ENCODE data around the gene PDHX.

Gene PDHX

DNA sequence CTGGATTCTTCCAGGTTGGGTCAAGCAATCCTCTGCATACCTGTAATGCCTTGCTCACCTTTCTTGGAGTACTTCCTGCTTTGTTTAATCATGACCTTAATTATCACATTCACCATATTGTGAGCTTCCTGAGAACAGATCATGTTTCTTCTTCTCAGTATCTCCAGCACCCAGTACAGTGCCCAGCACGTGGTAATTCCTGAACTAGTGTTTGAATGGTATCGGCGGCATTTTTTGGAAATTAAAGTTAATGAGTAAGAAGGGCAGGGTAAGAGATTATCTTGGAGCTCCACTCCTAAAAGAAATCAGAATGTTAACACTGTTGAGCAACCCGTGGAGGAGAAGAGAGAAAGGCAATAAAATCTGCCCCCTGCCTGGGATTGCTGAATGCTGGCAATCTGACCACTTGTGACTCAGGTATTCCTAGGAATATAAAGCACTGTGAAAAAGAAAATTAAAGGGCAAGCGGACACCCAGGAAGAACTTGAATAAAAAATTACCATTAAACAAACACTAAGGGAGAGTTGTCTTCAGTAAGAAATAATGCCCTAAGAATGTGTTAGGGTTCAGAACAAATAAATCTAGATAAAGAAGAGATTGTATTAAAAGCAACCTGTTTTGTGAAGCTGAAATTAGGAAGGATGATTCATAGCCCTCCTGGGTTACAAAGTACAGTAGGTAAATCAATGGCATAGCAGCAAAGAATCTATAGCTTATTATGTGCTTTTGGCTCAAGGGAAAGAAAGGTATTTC, 92.9 kb downstream of the PDHX start:
- no peak overlapping the region for H2AFZ ChIP-seq (ENCODE audit: low read length, unreplicated experiment)
- no peak overlapping the region for H3K4me3 ChIP-seq (ENCODE audit: low read depth, low read length)
- peaks cover 22% of the 10 kb centered on the region for H3K4me1 ChIP-seq (ENCODE audit: control insufficient read depth, insufficient read depth, low read length, unreplicated experiment)
- H3K27me3 ChIP-seq (ENCODE audit: insufficient read depth, low read length) = no peaks in the 10 kb centered on the region
- no peaks in the 10 kb centered on the region for H3K79me2 ChIP-seq (ENCODE audit: control insufficient read depth, insufficient read depth, low read length, unreplicated experiment)
- H3K27ac ChIP-seq (ENCODE audit: low read depth, low read length) = peak overlapping the region; percentile 20; the same call in 1 of the 2 replicates
- no peaks in the 10 kb centered on the region for H3K36me3 ChIP-seq (ENCODE audit: insufficient read depth, low read length)

DNA sequence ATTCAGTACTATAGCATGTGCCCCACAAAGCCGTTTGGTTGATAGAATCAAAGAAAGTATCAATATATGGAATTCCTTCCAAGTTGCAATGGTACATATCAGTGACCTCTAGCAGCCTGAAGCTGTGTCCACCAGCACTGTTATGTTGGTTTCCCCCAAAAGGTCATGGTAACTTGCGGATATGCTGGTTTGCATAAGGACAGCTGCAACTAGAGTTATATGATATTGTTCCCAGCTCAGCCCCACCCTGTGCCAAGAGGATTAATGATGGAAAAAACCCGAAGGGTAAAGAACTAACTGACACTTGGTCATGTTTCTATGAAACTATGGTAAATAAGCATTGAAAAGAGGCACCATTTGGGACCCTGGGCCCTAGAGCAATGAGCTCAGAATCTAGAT, 93.5 kb downstream of the PDHX start:
- Histone ChIP-seq H3K27ac (ENCODE audit: low read depth, low read length) (peak overlapping the region; percentile 9; the same call in 1 of the 2 replicates), H3K4me3 (ENCODE audit: low read depth, low read length) (no peak overlapping the region), H3K36me3 (ENCODE audit: insufficient read depth, low read length) (no peaks in the 10 kb centered on the region), H3K79me2 (ENCODE audit: control insufficient read depth, insufficient read depth, low read length, unreplicated experiment) (no peaks in the 10 kb centered on the region), H3K27me3 (ENCODE audit: insufficient read depth, low read length) (no peaks in the 10 kb centered on the region), H2AFZ (ENCODE audit: low read length, unreplicated experiment) (no peak overlapping the region), H3K4me1 (ENCODE audit: control insufficient read depth, insufficient read depth, low read length, unreplicated experiment) (peaks cover 25% of the 10 kb centered on the region)

DNA sequence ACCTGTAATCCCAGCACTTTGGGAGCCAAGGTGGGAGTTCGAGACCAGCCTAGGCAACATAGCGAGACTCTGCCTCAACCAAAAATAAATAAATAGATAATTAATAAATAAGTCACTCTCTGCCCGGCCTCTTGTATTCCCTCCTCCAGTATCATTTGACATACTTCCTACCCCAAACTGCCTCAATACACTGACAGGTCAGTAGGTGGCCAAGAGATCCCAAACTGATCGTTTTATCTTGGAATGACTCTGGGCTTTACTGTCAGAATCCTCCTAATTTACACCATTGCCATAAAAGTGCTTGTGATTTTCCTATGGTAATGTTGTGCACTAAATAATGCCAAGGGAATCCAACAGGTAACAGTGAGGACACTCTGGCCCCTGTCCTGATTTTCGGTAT, 94.2 kb downstream of the PDHX start:
- Histone ChIP-seq H3K36me3 (ENCODE audit: insufficient read depth, low read length) (no peaks in the 10 kb centered on the region), H3K27ac (ENCODE audit: low read depth, low read length) (no peak overlapping the region), H3K4me3 (ENCODE audit: low read depth, low read length) (no peak overlapping the region), H3K4me1 (ENCODE audit: control insufficient read depth, insufficient read depth, low read length, unreplicated experiment) (peaks cover 25% of the 10 kb centered on the region), H3K79me2 (ENCODE audit: control insufficient read depth, insufficient read depth, low read length, unreplicated experiment) (no peaks in the 10 kb centered on the region), H2AFZ (ENCODE audit: low read length, unreplicated experiment) (no peak overlapping the region), H3K27me3 (ENCODE audit: insufficient read depth, low read length) (no peaks in the 10 kb centered on the region)

DNA sequence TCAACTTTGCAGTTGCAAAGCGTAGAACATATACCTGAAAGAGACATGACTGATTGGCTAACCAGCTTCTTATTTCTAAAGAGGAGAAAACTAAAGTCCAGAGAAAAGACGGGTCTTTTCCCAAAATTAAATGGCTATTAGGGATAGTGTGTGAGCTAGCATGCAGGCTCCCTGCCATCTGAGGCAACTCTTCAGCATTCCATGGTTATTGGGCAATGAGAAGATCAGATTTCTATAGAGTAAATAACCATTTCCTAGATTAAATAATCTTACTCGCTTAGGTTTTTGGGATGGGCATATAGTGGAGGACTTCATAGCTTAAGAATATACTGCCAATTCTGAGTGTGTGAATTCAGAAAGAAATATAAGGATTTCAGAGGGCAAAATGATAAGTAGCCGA, 95.0 kb downstream of the PDHX start:
- Histone ChIP-seq H3K27ac (ENCODE audit: low read depth, low read length) (no peak overlapping the region), H3K4me3 (ENCODE audit: low read depth, low read length) (no peak overlapping the region), H3K79me2 (ENCODE audit: control insufficient read depth, insufficient read depth, low read length, unreplicated experiment) (no peaks in the 10 kb centered on the region), H3K27me3 (ENCODE audit: insufficient read depth, low read length) (no peaks in the 10 kb centered on the region), H2AFZ (ENCODE audit: low read length, unreplicated experiment) (no peak overlapping the region), H3K4me1 (ENCODE audit: control insufficient read depth, insufficient read depth, low read length, unreplicated experiment) (peaks cover 25% of the 10 kb centered on the region), H3K36me3 (ENCODE audit: insufficient read depth, low read length) (no peaks in the 10 kb centered on the region)

DNA sequence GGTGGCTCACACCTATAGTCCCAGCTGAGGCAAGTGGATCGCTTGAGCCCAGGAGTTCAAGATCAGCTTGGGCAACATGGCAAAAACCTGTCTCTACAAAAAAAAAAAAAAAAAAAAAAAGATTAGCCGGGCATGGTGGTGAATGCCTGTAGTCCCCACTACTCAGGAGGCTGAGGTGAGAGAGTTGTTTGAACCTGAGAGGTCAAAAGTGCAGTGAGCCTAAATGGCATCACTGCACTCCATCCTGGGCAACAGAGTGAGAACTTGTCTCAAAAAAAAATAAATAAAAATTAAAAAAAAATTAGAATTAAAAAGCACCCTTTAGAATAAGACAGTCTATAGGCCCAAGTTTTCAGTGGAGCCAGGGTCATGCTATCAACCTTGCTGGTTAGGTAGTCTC, 95.5 kb downstream of the PDHX start:
- H3K79me2 ChIP-seq (ENCODE audit: control insufficient read depth, insufficient read depth, low read length, unreplicated experiment) = no peaks in the 10 kb centered on the region
- H2AFZ ChIP-seq (ENCODE audit: low read length, unreplicated experiment) = no peak overlapping the region
- no peak overlapping the region for H3K27ac ChIP-seq (ENCODE audit: low read depth, low read length)
- H3K4me1 ChIP-seq (ENCODE audit: control insufficient read depth, insufficient read depth, low read length, unreplicated experiment) = peaks cover 25% of the 10 kb centered on the region
- no peak overlapping the region for H3K4me3 ChIP-seq (ENCODE audit: low read depth, low read length)
- H3K27me3 ChIP-seq (ENCODE audit: insufficient read depth, low read length) = no peaks in the 10 kb centered on the region
- no peaks in the 10 kb centered on the region for H3K36me3 ChIP-seq (ENCODE audit: insufficient read depth, low read length)

DNA sequence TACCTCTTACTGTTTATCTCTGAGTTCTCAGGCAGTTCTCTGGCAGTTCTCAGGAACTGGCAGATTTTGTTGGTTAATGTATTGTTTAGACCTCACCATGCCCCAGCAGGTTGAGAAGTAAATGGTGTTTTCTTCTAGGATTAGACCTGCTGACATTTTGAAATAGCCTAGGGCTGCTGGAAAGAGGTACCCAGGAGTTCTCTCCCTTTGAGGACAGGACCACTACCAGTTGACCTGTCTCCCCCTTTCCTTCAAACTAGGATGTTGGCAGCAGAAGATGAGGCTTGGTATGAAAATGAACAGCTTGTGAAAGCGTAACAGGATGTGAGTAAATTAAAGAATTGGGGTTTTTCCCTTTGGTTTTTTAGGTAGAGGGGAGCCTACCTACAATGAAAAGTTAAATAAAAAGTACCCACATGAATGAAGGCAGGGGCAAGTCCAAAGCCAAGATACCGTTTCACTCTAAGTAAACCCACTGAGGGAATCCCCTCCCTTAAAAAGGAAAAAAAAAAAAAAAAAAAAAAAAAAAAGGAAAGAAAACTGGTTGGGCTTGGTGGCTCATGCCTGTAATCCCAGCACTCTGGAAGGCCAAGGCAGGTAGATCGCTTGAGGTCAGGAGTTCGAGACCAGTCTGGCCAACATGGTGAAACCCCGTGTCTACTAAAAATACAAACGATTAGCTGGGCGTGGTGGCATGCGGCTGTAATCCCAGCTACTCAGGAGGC, 96.2 kb downstream of the PDHX start:
- Histone ChIP-seq H3K4me3 (ENCODE audit: low read depth, low read length) (no peak overlapping the region), H2AFZ (ENCODE audit: low read length, unreplicated experiment) (no peak overlapping the region), H3K4me1 (ENCODE audit: control insufficient read depth, insufficient read depth, low read length, unreplicated experiment) (peaks cover 25% of the 10 kb centered on the region), H3K27me3 (ENCODE audit: insufficient read depth, low read length) (no peaks in the 10 kb centered on the region), H3K36me3 (ENCODE audit: insufficient read depth, low read length) (no peaks in the 10 kb centered on the region), H3K27ac (ENCODE audit: low read depth, low read length) (no peak overlapping the region), H3K79me2 (ENCODE audit: control insufficient read depth, insufficient read depth, low read length, unreplicated experiment) (no peaks in the 10 kb centered on the region)

DNA sequence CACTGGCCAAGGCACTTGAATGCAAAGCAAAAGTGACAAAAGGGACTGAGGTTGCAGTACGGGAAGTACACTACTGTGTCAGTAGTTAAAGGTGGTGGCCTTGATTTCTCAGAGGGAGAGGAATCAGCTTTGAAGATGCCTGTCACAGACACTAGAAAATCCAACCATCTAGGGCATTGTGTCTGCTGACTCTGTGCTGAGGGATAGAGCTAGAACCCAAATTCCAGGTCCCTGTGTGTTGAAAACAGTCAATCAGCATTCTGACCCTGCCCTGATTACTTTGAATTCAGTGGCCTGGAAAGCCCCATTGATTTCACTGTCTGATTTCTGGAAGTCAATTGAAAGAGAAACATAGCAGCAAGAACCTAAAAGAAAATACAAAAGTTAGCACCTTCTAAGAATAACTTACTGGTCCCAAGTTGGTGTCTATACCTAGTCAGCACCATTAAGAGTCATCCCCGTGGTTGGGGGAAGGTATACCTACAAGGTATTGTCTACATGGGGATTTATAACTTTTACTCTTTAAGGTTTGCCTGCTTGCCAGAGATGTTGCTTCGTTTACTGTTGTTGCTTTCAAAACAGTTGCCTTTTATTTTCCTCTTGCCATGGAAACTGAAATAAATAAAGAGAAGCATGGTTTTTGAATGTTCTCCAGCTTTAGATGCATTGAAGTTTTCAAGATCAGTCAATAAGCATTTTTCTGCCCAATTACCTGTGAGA, 97.3 kb downstream of the PDHX start:
- peak overlapping the region; percentile 17 for H2AFZ ChIP-seq (ENCODE audit: low read length, unreplicated experiment)
- no peaks in the 10 kb centered on the region for H3K27me3 ChIP-seq (ENCODE audit: insufficient read depth, low read length)
- peak overlapping the region; percentile 63; the same call in 1 of the 2 replicates for H3K27ac ChIP-seq (ENCODE audit: low read depth, low read length)
- H3K79me2 ChIP-seq (ENCODE audit: control insufficient read depth, insufficient read depth, low read length, unreplicated experiment) = no peaks in the 10 kb centered on the region
- peaks cover 25% of the 10 kb centered on the region for H3K4me1 ChIP-seq (ENCODE audit: control insufficient read depth, insufficient read depth, low read length, unreplicated experiment)
- no peak overlapping the region; the same call in 1 of the 2 replicates for H3K4me3 ChIP-seq (ENCODE audit: low read depth, low read length)
- no peaks in the 10 kb centered on the region for H3K36me3 ChIP-seq (ENCODE audit: insufficient read depth, low read length)

DNA sequence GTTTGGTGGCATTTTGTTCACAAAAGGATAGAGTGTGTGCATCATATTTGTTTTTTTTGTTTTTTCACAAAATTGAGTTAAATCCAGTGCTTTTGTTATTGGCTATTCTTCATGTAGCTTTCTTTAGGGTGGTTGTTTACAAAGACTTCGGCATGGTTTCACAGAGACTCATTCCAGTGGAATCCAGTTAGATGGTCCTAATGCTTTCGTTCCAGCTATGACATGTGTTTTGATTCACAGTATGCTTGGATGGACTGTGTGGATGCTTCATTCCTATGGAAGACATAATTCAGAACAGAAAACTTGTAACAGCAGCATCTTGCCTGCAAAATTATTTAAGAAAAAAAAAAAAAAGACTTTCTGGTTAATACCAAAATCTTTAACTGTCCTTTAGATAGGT, 97.9 kb downstream of the PDHX start:
- Histone ChIP-seq H3K27ac (ENCODE audit: low read depth, low read length) (peak overlapping the region; percentile 63; the same call in 1 of the 2 replicates), H3K4me3 (ENCODE audit: low read depth, low read length) (no peak overlapping the region; the same call in 1 of the 2 replicates), H3K27me3 (ENCODE audit: insufficient read depth, low read length) (no peaks in the 10 kb centered on the region), H3K4me1 (ENCODE audit: control insufficient read depth, insufficient read depth, low read length, unreplicated experiment) (peaks cover 21% of the 10 kb centered on the region), H3K79me2 (ENCODE audit: control insufficient read depth, insufficient read depth, low read length, unreplicated experiment) (no peaks in the 10 kb centered on the region), H3K36me3 (ENCODE audit: insufficient read depth, low read length) (no peaks in the 10 kb centered on the region), H2AFZ (ENCODE audit: low read length, unreplicated experiment) (peak overlapping the region; percentile 17)

DNA sequence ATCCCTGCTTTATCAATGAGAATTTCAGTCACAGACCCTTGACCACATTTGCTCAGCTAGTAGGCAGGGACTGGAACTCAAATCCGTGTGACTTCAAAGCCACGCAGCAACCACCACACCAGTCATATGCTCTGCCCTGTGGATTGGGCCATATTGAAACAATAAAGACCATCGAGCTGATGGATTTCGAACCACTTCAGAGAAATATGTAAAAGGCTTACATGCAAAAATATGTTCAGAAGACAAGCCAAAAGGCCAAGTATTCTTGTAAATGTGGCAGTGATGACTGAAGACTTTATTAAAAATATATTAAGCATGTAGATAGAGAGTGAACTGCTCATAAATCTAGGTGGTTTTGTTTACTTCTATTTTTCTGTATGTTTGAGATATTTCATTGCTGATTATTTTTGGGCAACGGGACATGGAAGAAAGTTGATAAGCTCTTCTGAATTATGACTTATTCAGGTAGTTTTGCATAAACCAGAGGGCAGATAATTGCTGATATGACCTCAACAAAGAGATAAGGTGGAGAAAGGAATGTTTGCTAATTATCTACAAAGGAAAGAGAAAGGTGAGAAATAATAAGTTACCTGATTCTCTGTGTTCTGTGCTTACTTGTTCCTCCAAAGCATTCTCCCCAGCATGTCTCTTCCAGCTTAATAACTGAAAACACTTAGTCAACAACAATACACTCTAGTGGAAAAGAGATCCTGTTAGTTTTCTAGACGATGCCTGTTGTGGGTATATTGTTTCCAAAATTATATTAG, 99.4 kb downstream of the PDHX start:
- Histone ChIP-seq H3K4me3 (ENCODE audit: low read depth, low read length) (no peak overlapping the region), H3K27ac (ENCODE audit: low read depth, low read length) (no peak overlapping the region), H3K79me2 (ENCODE audit: control insufficient read depth, insufficient read depth, low read length, unreplicated experiment) (no peaks in the 10 kb centered on the region), H3K4me1 (ENCODE audit: control insufficient read depth, insufficient read depth, low read length, unreplicated experiment) (peaks cover 21% of the 10 kb centered on the region), H3K27me3 (ENCODE audit: insufficient read depth, low read length) (no peaks in the 10 kb centered on the region), H2AFZ (ENCODE audit: low read length, unreplicated experiment) (no peak overlapping the region), H3K36me3 (ENCODE audit: insufficient read depth, low read length) (no peaks in the 10 kb centered on the region)

DNA sequence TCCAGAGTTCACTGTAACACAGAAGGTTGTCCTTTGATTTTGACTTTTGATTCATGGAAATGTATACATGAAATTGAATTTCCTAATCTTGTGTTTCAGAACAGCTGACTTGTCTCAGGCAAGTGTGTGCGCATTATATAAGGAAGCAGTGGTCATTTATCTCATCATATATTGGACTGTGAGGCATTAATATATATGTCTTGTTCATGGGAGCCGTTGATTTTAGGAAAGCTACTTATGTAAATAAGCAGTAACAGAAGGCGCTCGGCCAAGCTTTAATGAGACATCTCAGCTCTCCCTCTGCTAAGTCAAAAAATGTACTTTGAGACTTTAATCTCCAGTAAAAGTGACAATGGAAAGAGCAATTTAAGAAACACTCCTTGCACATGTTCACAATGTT, 100.5 kb downstream of the PDHX start:
- no peaks in the 10 kb centered on the region for H3K79me2 ChIP-seq (ENCODE audit: control insufficient read depth, insufficient read depth, low read length, unreplicated experiment)
- peaks cover 13% of the 10 kb centered on the region for H3K4me1 ChIP-seq (ENCODE audit: control insufficient read depth, insufficient read depth, low read length, unreplicated experiment)
- no peak overlapping the region for H3K27ac ChIP-seq (ENCODE audit: low read depth, low read length)
- no peak overlapping the region for H3K4me3 ChIP-seq (ENCODE audit: low read depth, low read length)
- no peaks in the 10 kb centered on the region for H3K27me3 ChIP-seq (ENCODE audit: insufficient read depth, low read length)
- no peaks in the 10 kb centered on the region for H3K36me3 ChIP-seq (ENCODE audit: insufficient read depth, low read length)
- no peak overlapping the region for H2AFZ ChIP-seq (ENCODE audit: low read length, unreplicated experiment)

Measured in ACC112 (cell line).